OCI-LY1 (cell line): ENCODE data around the gene DNAH17.

Source experiments
- H2AFZ ChIP-seq: fragments of 200-600 bp; sonication (generic), shearing (Covaris generic); 2 replicates; pipeline ENCODE4 v1.6.0; 2014; ENCODE audit warnings: antibody characterized with exemption, mild to moderate bottlenecking, low read length
- H3F3A ChIP-seq: fragments of 200-600 bp; sonication (generic), shearing (Covaris generic); 2 replicates; pipeline ENCODE4 v1.6.0; 2014; ENCODE audit warnings: mild to moderate bottlenecking, antibody characterized with exemption, low read length, moderate library complexity; ENCODE audit not compliant: insufficient read depth
- H3K27ac ChIP-seq: fragments of 200-600 bp; sonication (generic); 2 replicates; pipeline ENCODE4 v1.5.1; 2014; ENCODE audit warnings: low read length, mixed run types, mild to moderate bottlenecking, low read depth; ENCODE audit not compliant: poor library complexity, severe bottlenecking
- H3K27me3 ChIP-seq: fragments of 200-600 bp; sonication (generic); 2 replicates; pipeline ENCODE4 v1.6.0; 2014; ENCODE audit warnings: antibody characterized with exemption, mild to moderate bottlenecking, low read length, moderate library complexity; ENCODE audit not compliant: insufficient read depth
- H3K36me3 ChIP-seq: fragments of 200-600 bp; sonication (generic); 2 replicates; pipeline ENCODE4 v1.6.1; 2014; ENCODE audit warnings: mild to moderate bottlenecking, antibody characterized with exemption, low read length, moderate library complexity, mixed read lengths; ENCODE audit not compliant: insufficient read depth
- H3K4me1 ChIP-seq: fragments of 200-600 bp; sonication (generic); 2 replicates; pipeline ENCODE4 v1.5.1; 2014; ENCODE audit warnings: mild to moderate bottlenecking, low read length, moderate library complexity; ENCODE audit not compliant: insufficient read depth, severe bottlenecking
- H3K4me2 ChIP-seq: fragments of 200-600 bp; sonication (generic), shearing (Covaris generic); 2 replicates; pipeline ENCODE4 v1.6.1; 2014; ENCODE audit warnings: low read length
- H3K4me3 ChIP-seq: fragments of 200-600 bp; sonication (generic); 2 replicates; pipeline ENCODE4 v1.5.1; 2014; ENCODE audit warnings: low read length, low read depth, mild to moderate bottlenecking, mixed read lengths; ENCODE audit not compliant: poor library complexity, severe bottlenecking
- H3K79me2 ChIP-seq: fragments of 200-600 bp; shearing (Covaris generic); 2 replicates; pipeline ENCODE4 v1.6.1; 2016; ENCODE audit warnings: mixed run types, low read length, mixed read lengths; ENCODE audit not compliant: insufficient read depth
- H3K9ac ChIP-seq: fragments of 200-600 bp; sonication (generic), shearing (Covaris generic); 2 replicates; pipeline ENCODE4 v1.6.1; 2014; ENCODE audit warnings: mild to moderate bottlenecking, low read length, mixed read lengths
- H3K9me2 ChIP-seq: fragments of 200-600 bp; sonication (generic), shearing (Covaris generic); 2 replicates; pipeline ENCODE4 v1.6.1; 2014; ENCODE audit warnings: low read depth, mild to moderate bottlenecking, low read length, mixed read lengths
- H3K9me3 ChIP-seq: fragments of 200-600 bp; shearing (Covaris generic); 2 replicates; pipeline ENCODE4 v1.6.1; 2014; ENCODE audit warnings: low read length, mixed read lengths
- H4K20me1 ChIP-seq: fragments of 200-600 bp; sonication (generic), shearing (Covaris generic); 2 replicates; pipeline ENCODE4 v1.6.0; 2016; ENCODE audit warnings: mild to moderate bottlenecking, low read length; ENCODE audit not compliant: insufficient read depth
- EZH2 ChIP-seq: fragments of 200-600 bp; sonication (generic), shearing (Covaris generic); IDR thresholded peaks from 2 replicates; pipeline ENCODE4 v1.8.0; 2017; ENCODE audit warnings: borderline replicate concordance, mixed run types, mild to moderate bottlenecking, antibody characterized with exemption, low read length, moderate library complexity, mixed read lengths
- TF ChIP-seq, protein P1 (sequence below): fragments of 200-600 bp; sonication (generic), shearing (Covaris generic); IDR thresholded peaks from 2 replicates; pipeline ENCODE4 v1.5.1; 2017; ENCODE audit warnings: mild to moderate bottlenecking, antibody characterized with exemption, low read length, moderate library complexity, mixed read lengths

DNAH17 gene

DNA sequence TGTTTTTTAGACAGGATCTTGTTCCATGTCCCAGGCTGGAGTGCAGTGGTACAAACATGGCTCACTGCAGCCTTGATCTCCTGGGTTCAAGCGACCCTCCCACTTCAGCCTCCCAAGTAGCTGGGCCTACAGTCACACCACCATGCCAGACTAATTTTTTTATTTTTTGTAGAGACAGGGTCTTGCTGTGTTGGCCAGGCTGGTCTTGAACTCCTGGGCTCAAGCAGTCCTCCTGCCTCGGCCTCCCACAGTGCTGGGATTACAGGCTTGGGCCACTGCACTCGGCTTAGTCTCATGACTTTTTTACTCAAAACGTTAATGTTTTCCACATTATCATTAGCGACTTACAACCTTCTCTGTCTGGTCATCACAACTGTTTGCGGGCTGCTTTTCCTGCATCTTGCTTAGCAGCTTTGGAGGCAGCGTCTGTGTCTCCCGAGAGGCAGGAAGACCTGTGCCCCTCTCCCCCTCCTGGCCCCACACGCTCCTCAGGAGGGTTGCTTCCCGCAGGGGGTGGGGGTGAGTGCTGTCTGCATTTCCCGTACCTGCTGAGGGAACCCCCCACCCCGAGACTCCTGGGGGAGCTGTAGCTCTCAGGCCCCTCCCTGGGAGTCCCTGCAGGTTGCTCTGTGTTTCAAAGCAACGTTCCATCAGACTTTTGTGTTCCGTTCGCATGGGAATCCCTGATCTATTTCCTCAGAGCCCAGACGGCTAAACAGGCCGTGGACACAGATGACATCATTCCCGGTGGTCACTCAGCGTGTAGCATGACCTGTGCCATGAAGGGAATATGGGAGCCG, 146.1 kb downstream of the DNAH17 start:
- no peak overlapping the region for H3K9ac ChIP-seq
- TF ChIP-seq, protein P1, sequence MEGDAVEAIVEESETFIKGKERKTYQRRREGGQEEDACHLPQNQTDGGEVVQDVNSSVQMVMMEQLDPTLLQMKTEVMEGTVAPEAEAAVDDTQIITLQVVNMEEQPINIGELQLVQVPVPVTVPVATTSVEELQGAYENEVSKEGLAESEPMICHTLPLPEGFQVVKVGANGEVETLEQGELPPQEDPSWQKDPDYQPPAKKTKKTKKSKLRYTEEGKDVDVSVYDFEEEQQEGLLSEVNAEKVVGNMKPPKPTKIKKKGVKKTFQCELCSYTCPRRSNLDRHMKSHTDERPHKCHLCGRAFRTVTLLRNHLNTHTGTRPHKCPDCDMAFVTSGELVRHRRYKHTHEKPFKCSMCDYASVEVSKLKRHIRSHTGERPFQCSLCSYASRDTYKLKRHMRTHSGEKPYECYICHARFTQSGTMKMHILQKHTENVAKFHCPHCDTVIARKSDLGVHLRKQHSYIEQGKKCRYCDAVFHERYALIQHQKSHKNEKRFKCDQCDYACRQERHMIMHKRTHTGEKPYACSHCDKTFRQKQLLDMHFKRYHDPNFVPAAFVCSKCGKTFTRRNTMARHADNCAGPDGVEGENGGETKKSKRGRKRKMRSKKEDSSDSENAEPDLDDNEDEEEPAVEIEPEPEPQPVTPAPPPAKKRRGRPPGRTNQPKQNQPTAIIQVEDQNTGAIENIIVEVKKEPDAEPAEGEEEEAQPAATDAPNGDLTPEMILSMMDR, result no peak
- TF ChIP-seq EZH2, result no peak
- H4K20me1 ChIP-seq, result no peaks in the 10 kb centered on the region
- no peak overlapping the region for H3K4me3 ChIP-seq
- no peaks in the 10 kb centered on the region for H3K4me1 ChIP-seq
- H3F3A ChIP-seq, result no peaks in the 10 kb centered on the region
- no peak overlapping the region for H2AFZ ChIP-seq
- no peak overlapping the region for H3K27ac ChIP-seq
- no peaks in the 10 kb centered on the region for H3K27me3 ChIP-seq
- H3K9me3 ChIP-seq, result no peaks in the 10 kb centered on the region
- H3K4me2 ChIP-seq, result no peak overlapping the region
- no peaks in the 10 kb centered on the region; the same call in 1 of the 2 replicates for H3K36me3 ChIP-seq
- H3K79me2 ChIP-seq, result no peaks in the 10 kb centered on the region
- no peaks in the 10 kb centered on the region for H3K9me2 ChIP-seq

DNA sequence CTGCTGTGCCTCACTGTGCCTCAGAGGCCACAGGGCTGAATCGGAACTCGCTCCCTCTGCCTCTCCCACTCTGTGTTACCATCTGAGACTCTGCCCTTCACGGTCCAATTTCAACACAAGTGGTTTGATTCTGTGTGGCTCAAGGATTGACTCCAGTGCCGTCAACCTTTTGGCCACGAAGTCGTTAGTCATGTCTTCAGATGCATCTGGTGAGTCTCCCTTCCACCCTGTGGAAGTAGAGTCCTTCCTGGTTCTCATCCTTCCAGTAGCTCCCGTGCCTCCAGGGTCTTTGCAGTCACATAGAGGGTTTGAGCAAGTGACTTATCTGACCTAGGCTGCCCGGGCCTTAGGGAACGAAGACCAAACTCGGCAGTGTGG, 147.6 kb downstream of the DNAH17 start:
- Histone ChIP-seq H3K9me3 (no peaks in the 10 kb centered on the region), H3K4me1 (no peaks in the 10 kb centered on the region), H3K4me3 (no peak overlapping the region), H3K4me2 (no peak overlapping the region), H3K9ac (no peak overlapping the region), H3F3A (no peaks in the 10 kb centered on the region), H3K27me3 (no peaks in the 10 kb centered on the region), H2AFZ (no peak overlapping the region), H3K79me2 (no peaks in the 10 kb centered on the region), H3K36me3 (peaks cover 7% of the 10 kb centered on the region), H3K27ac (no peak overlapping the region), H3K9me2 (no peaks in the 10 kb centered on the region), H4K20me1 (no peaks in the 10 kb centered on the region)
- no peak for TF ChIP-seq EZH2
- TF ChIP-seq, protein P1, result no peak

DNA sequence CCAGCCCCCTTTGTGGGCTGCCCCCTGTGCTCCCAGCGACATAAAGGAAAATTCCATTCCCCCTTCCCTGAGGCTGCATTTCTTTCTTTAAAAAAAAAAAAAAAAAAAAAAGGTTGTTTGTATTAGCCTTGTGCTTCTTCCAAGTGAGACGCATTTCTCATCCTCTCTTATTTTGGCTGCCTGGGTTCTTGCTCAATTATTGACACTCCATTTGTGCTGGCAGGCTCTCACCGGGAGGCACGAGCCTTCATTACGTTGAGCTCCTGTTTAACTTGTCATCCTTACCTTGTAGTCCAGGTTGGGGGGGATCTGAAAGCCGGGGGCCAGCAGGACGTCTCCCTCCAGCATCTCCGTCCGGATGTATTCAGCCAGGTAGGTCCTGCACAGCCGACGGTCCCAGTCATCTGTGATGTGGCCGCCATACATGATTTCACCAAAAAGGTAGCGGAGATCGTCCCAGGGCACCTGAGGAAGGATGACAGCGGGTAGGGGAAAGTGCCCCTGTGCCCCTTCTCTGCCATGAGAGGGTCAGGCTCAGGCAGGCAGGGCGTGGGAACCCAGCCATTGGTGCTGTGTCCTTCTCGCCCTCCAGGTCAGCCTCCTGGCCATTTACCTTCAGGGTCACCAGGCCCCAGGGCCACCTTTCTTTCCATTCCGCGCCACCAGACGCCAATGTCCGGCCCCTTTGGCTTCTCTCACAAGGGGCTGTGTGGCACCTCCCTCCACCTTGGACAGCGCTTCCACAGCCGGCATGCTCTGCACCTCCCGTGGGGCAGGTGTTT, 148.2 kb downstream of the DNAH17 start:
- H3K4me1 ChIP-seq, result no peaks in the 10 kb centered on the region
- H3K79me2 ChIP-seq, result no peaks in the 10 kb centered on the region
- no peak overlapping the region for H3K27ac ChIP-seq
- TF ChIP-seq, protein P1, result no peak
- no peak for TF ChIP-seq EZH2
- no peaks in the 10 kb centered on the region for H3F3A ChIP-seq
- no peak overlapping the region for H3K4me2 ChIP-seq
- H3K36me3 ChIP-seq, result peaks cover 12% of the 10 kb centered on the region
- no peak overlapping the region for H2AFZ ChIP-seq
- no peaks in the 10 kb centered on the region for H3K27me3 ChIP-seq
- H3K9ac ChIP-seq, result no peak overlapping the region
- no peak overlapping the region for H3K4me3 ChIP-seq
- H4K20me1 ChIP-seq, result no peaks in the 10 kb centered on the region
- H3K9me2 ChIP-seq, result no peaks in the 10 kb centered on the region
- H3K9me3 ChIP-seq, result no peaks in the 10 kb centered on the region
